ENCODE data around the gene POU2F3. TPM values are rescaled to one million over a fixed set of nuclear protein-coding genes. Genes with fewer than 3 reads are reported as not detected.

The POU2F3 gene
- total RNA-seq, 4 donors from 2014 or later, result 1.1 to 2.9 (median 1.5) TPM; not detected in 1

DNA sequence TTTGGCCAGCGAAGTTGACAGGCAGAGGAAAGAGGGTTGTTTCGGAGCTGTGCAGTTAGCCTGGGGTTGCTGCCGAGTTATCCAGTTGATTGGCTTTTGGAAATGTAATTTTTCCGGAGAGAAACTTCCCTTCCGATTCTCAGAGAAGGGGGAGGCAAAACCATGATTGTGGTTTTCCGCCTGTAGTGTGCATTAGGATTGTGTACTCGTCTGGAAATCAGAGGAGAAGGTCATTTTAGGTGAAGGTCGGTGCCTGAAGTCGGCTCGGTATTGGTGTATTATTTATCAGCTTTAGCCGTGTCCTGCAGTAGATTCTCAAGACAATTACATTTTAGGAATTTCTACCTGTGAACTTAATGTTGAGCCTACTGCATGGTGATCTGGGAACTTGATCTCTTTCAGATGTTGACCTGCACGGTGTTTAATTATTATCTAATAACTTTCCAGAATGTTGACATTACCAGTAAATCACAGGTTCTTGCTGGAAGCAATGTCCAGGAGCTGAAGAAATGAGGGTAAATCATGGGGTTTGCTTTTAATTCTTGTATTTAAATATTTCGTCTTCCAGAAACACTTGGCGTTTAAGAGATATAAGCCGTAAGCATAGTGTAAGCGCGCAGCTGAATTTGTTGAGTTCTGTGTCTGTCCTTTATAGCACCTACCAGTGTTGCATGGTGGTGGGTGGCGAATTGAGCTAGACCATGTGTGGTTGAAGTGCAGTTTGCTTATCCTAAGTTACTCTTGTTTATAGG, 97.6 kb downstream of the POU2F3 start:
- intact Hi-C loops (cut with DNase I), result no loop called here
- H3K4me3 ChIP-seq, result peak overlapping the region; percentile 68 to 99 (median 96)
- no peak for DNase-seq
- WGBS, 2 donors, result 4 to 14% methylated on average over 17 to 18 of the region's 18 CpGs
- no peaks in the 10 kb centered on the region for H3K9me3 ChIP-seq
- no peaks in the 10 kb centered on the region for H3K36me3 ChIP-seq
- peaks cover 11 to 84% (median 42%) of the 10 kb centered on the region in 3 donors for H3K4me1 ChIP-seq
- H3K27ac ChIP-seq, result peak overlapping the region; percentile 97 to 99 (median 98)
- TF ChIP-seq, protein P1, sequence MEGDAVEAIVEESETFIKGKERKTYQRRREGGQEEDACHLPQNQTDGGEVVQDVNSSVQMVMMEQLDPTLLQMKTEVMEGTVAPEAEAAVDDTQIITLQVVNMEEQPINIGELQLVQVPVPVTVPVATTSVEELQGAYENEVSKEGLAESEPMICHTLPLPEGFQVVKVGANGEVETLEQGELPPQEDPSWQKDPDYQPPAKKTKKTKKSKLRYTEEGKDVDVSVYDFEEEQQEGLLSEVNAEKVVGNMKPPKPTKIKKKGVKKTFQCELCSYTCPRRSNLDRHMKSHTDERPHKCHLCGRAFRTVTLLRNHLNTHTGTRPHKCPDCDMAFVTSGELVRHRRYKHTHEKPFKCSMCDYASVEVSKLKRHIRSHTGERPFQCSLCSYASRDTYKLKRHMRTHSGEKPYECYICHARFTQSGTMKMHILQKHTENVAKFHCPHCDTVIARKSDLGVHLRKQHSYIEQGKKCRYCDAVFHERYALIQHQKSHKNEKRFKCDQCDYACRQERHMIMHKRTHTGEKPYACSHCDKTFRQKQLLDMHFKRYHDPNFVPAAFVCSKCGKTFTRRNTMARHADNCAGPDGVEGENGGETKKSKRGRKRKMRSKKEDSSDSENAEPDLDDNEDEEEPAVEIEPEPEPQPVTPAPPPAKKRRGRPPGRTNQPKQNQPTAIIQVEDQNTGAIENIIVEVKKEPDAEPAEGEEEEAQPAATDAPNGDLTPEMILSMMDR (IDR thresholded peaks at IDR 0.05), result no peak
- no peak for TF ChIP-seq POLR2A (IDR thresholded peaks at IDR 0.05)
- H3K27me3 ChIP-seq, result no peaks in the 10 kb centered on the region

DNA sequence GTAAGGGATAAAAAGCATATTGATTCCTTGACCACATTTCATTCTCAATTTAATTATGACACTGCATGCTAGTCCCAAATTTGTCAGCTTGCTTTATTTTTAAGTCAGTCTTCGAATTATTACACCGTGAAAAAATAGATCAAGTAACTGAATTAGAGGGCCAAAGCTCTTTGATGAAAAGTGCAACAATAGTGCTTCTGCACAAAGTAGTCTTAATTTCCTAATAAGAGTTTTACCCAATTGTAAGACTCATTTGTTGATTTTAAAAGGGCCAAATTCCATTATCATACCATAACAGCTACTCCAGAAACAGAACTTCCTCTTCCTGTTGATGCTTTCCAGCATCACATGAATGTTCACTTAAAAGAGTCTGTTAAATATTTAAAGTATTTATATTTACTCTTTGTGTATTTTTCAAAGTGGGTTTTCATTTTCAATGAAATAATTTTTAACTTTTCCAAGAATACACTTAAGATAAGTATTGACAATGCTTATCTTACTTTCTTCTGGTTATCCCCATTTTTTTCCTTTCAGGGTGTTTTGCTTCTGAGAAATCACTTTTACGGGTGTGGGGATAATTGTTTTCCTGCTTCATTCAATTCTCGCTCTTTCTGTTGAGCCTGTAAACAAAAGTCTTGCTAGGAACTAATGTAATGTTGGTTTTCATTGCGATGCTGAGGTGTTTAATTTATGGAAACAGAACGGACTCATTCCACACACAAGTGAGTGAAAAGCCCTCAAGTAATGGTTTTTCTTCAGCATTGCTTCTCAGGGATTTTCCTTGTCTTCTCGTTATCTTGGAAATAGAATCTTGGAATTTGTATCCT, 98.4 kb downstream of the POU2F3 start:
- no peaks in the 10 kb centered on the region for H3K27me3 ChIP-seq
- DNase-seq, result no peak
- 14 to 15% methylated on average over 7 of the region's 7 CpGs for WGBS, 2 donors
- peak overlapping the region; percentile 97 to 99 (median 98) for H3K27ac ChIP-seq
- intact Hi-C loops (cut with DNase I), result no loop called here
- no peak for TF ChIP-seq POLR2A (IDR thresholded peaks at IDR 0.05)
- TF ChIP-seq, protein P1 (IDR thresholded peaks at IDR 0.05), result no peak
- no peaks in the 10 kb centered on the region for H3K9me3 ChIP-seq
- H3K4me1 ChIP-seq, result peaks cover 10 to 84% (median 35%) of the 10 kb centered on the region in 3 donors
- H3K4me3 ChIP-seq, result peak overlapping the region; percentile 68 to 99 (median 96)
- no peaks in the 10 kb centered on the region for H3K36me3 ChIP-seq

DNA sequence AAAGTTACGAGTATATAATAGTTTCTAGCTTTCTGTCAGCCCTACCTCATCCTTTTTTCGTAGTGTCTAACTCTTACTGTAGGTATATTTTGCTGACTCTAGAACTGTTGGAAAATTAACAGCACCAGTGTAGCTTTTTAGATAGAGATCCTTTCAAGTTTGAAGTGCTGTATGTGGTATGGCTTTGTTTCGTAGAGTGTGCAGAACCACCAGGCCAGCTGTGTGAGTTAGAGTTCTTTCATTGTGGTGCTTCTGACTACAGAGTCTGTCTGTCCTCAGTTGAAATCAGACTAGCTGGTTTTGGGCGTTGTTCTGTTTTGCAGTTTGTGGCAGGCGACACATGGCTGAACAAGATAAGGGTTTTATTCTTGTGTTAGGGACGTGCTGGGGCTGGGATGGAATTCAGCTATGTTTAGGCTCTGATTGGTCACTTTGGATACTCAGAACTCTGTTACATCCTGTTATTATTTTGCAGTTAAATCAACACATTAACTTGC, 99.5 kb downstream of the POU2F3 start:
- no peak for DNase-seq
- Histone ChIP-seq H3K27ac (peak overlapping the region; percentile 60 to 99 (median 88)), H3K4me1 (peaks cover 13 to 84% (median 41%) of the 10 kb centered on the region in 3 donors), H3K9me3 (no peaks in the 10 kb centered on the region), H3K4me3 (peak overlapping the region; percentile 68 to 99 (median 96)), H3K36me3 (no peaks in the 10 kb centered on the region), H3K27me3 (no peaks in the 10 kb centered on the region)
- peak in 1 of 4 donors; percentile 21 for TF ChIP-seq POLR2A (IDR thresholded peaks at IDR 0.05)
- TF ChIP-seq, protein P1 (IDR thresholded peaks at IDR 0.05), result no peak
- intact Hi-C loops (cut with DNase I), result no loop called here
- 10 to 12% methylated on average over 6 of the region's 6 CpGs for WGBS, 2 donors

DNA sequence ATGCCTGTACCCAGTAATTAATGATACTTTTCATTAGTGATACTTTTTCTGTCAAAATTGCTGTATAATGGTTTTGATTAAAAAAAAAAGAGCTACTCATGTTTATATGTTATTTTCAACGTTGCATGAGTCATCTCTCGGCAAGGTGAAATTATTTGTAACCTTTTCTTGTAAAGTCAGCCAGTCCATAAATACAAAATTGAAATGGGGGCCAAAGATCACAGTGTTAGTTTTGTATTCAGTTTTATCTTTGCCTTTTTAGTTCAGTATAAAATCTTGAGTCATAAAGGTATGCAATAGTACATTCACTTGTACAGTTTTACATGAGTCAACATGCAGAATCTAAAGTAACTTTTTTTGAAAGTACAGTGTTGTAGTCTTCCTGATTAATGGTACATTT, 100.6 kb downstream of the POU2F3 start:
- Histone ChIP-seq H3K4me3 (peak overlapping the region in 3 of 4 donors; percentile 68 to 99 (median 98)), H3K9me3 (no peaks in the 10 kb centered on the region), H3K27me3 (no peaks in the 10 kb centered on the region), H3K4me1 (peaks cover 10 to 84% (median 51%) of the 10 kb centered on the region in 3 donors), H3K36me3 (no peaks in the 10 kb centered on the region), H3K27ac (peak overlapping the region in 3 of 4 donors; percentile 60 to 99 (median 97))
- TF ChIP-seq POLR2A (IDR thresholded peaks at IDR 0.05), result no peak
- TF ChIP-seq, protein P1 (IDR thresholded peaks at IDR 0.05), result no peak
- intact Hi-C loops (cut with DNase I), result loop anchor here (10.0 kb wide), 1 partner anchor 74 kb away; no protein-coding TSS in a partner anchor
- DNase-seq, result no peak
- 17 to 19% methylated on average over 2 of the region's 2 CpGs for WGBS, 2 donors

All from esophagus squamous epithelium (tissue), 5 donors.